ENCODE measurements around the gene PATZ1. TPM values are rescaled to one million over a fixed set of nuclear protein-coding genes. Genes with fewer than 3 reads are reported as not detected.
"Not testable (repeated sequence)": the region's sequence is repeated elsewhere in the genome, so short reads cannot be mapped to it uniquely, and the experiment has no call there.

PATZ1 gene
- total RNA-seq, 1 experiment from 2014 or later, result 14.6 TPM

- Histone ChIP-seq H3K9me3 (no peaks in the 10 kb centered on the region), H3K4me3 (no peak overlapping the region), H3K27me3 (no peaks in the 10 kb centered on the region), H3K36me3 (peaks cover 39% of the 10 kb centered on the region)
- DNase-seq, result no peak
Observed at GRCh38 chr22:31329453-31330215, 16.5 kb downstream of the PATZ1 start.

GRCh38 chr22:31329029-31329428 lies 17.1 kb downstream of the PATZ1 start:
- Histone ChIP-seq H3K9me3 (no peaks in the 10 kb centered on the region), H3K36me3 (peaks cover 33% of the 10 kb centered on the region), H3K27me3 (no peaks in the 10 kb centered on the region), H3K4me3 (no peak overlapping the region)
- DNase-seq, result no peak

GRCh38 chr22:31328544-31328960 lies 17.6 kb downstream of the PATZ1 start:
- H3K27me3 ChIP-seq, result no peaks in the 10 kb centered on the region
- DNase-seq, result no peak
- peaks cover 29% of the 10 kb centered on the region for H3K36me3 ChIP-seq
- no peaks in the 10 kb centered on the region for H3K9me3 ChIP-seq
- H3K4me3 ChIP-seq, result no peak overlapping the region

GRCh38 chr22:31327806-31328543 lies 18.2 kb downstream of the PATZ1 start:
- H3K36me3 ChIP-seq, result peaks cover 28% of the 10 kb centered on the region
- no peaks in the 10 kb centered on the region for H3K27me3 ChIP-seq
- peak; percentile 18 for DNase-seq
- H3K4me3 ChIP-seq, result no peak overlapping the region
- no peaks in the 10 kb centered on the region for H3K9me3 ChIP-seq

GRCh38 chr22:31326877-31327276 lies 19.3 kb downstream of the PATZ1 start:
- no peaks in the 10 kb centered on the region for H3K27me3 ChIP-seq
- no peak for DNase-seq
- H3K9me3 ChIP-seq, result no peaks in the 10 kb centered on the region
- peaks cover 23% of the 10 kb centered on the region for H3K36me3 ChIP-seq
- H3K4me3 ChIP-seq, result no peak overlapping the region

- Histone ChIP-seq H3K9me3 (no peaks in the 10 kb centered on the region), H3K27me3 (no peaks in the 10 kb centered on the region), H3K4me3 (no peak overlapping the region), H3K36me3 (peaks cover 10% of the 10 kb centered on the region)
- no peak for DNase-seq
Observed at GRCh38 chr22:31323578-31324550, 22.3 kb downstream of the PATZ1 start.

- DNase-seq, result no peak
- no peaks in the 10 kb centered on the region for H3K27me3 ChIP-seq
- H3K9me3 ChIP-seq, result no peaks in the 10 kb centered on the region
- peaks cover 2% of the 10 kb centered on the region for H3K36me3 ChIP-seq
- no peak overlapping the region for H3K4me3 ChIP-seq
Observed at GRCh38 chr22:31321421-31321820, 24.7 kb downstream of the PATZ1 start.

- not testable (repeated sequence) for H3K36me3 ChIP-seq, H3K27me3 ChIP-seq, H3K9me3 ChIP-seq, H3K4me3 ChIP-seq, DNase-seq
Observed at GRCh38 chr22:31314220-31314619, 31.9 kb downstream of the PATZ1 start.

- DNase-seq, result peak; percentile 56
- H3K4me3 ChIP-seq, result no peak overlapping the region
- H3K36me3 ChIP-seq, result no peaks in the 10 kb centered on the region
- no peaks in the 10 kb centered on the region for H3K9me3 ChIP-seq
- H3K27me3 ChIP-seq, result no peaks in the 10 kb centered on the region
Observed at GRCh38 chr22:31313366-31314147, 32.6 kb downstream of the PATZ1 start.

GRCh38 chr22:31308181-31308580 lies 38.0 kb downstream of the PATZ1 start:
- no peak for DNase-seq
- no peak overlapping the region for H3K4me3 ChIP-seq
- H3K27me3 ChIP-seq, result peaks cover 2% of the 10 kb centered on the region; the same call in 1 of the 2 replicates
- no peaks in the 10 kb centered on the region for H3K9me3 ChIP-seq
- no peaks in the 10 kb centered on the region for H3K36me3 ChIP-seq

GRCh38 chr22:31305194-31305593 lies 41.0 kb downstream of the PATZ1 start:
- no peaks in the 10 kb centered on the region for H3K9me3 ChIP-seq
- peaks cover 10% of the 10 kb centered on the region for H3K27me3 ChIP-seq
- no peaks in the 10 kb centered on the region for H3K36me3 ChIP-seq
- H3K4me3 ChIP-seq, result no peak overlapping the region
- no peak for DNase-seq

- Histone ChIP-seq H3K27me3 (peaks cover 10% of the 10 kb centered on the region), H3K36me3 (no peaks in the 10 kb centered on the region)
- no peak for DNase-seq
Observed at GRCh38 chr22:31302537-31302936, 43.6 kb downstream of the PATZ1 start.

GRCh38 chr22:31302006-31302405 lies 44.1 kb downstream of the PATZ1 start:
- peaks cover 10% of the 10 kb centered on the region for H3K27me3 ChIP-seq
- no peak for DNase-seq
- no peaks in the 10 kb centered on the region for H3K9me3 ChIP-seq
- H3K4me3 ChIP-seq, result no peak overlapping the region
- H3K36me3 ChIP-seq, result no peaks in the 10 kb centered on the region

More at GRCh38 chr22:31302537-31302936, 43.6 kb downstream of the PATZ1 start:
- H3K4me3 ChIP-seq, result no peak overlapping the region
- H3K9me3 ChIP-seq, result no peaks in the 10 kb centered on the region

- Histone ChIP-seq H3K36me3 (no peaks in the 10 kb centered on the region), H3K9me3 (no peaks in the 10 kb centered on the region), H3K4me3 (no peak overlapping the region), H3K27me3 (peaks cover 10% of the 10 kb centered on the region)
- DNase-seq, result no peak
Observed at GRCh38 chr22:31300896-31301295, 45.2 kb downstream of the PATZ1 start.

- no peaks in the 10 kb centered on the region for H3K36me3 ChIP-seq
- H3K4me3 ChIP-seq, result no peak overlapping the region
- no peaks in the 10 kb centered on the region for H3K9me3 ChIP-seq
- no peaks in the 10 kb centered on the region; the same call in 1 of the 2 replicates for H3K27me3 ChIP-seq
- no peak for DNase-seq
Observed at GRCh38 chr22:31295831-31296657, 50.1 kb downstream of the PATZ1 start.
